HG02885 (cell line): Measurements from ENCODE around the gene DAP3.
A peak's percentile ranks its signal among the peaks of the same experiment; 100 is the strongest.
"Not testable (repeated sequence)": the region's sequence is repeated elsewhere in the genome, so short reads cannot be mapped to it uniquely, and the experiment has no call there.

ENCODE experiments used
- ATAC-seq: cut with Tn5 transposase; IDR thresholded peaks from one replicate; pipeline ENCODE4 v1.9.1; 2021; ENCODE audit warnings: mild to moderate bottlenecking; ENCODE audit not compliant: unreplicated experiment, poor library complexity

The DAP3 gene

DNA sequence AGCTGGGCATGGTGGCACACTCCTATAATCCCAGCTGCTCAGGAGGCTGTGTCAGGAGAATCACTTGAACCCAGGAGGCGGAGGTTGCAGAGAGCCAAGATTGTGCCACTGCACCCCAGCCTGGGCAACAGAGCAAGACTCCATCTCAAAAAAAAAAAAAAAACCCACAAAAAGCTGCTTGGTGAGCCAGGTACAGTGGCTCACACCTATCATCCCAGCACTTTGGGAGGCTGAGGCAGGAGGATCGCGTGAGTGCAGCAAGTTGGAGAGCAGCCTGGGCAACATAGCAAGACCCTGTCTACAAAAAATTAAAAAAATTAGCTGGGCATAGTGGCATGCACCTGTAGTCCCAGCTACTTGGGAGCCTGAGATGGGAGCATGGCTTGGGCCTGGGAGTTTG is 26.2 kb downstream of the DAP3 start:
- ATAC-seq = not testable (repeated sequence)

DNA sequence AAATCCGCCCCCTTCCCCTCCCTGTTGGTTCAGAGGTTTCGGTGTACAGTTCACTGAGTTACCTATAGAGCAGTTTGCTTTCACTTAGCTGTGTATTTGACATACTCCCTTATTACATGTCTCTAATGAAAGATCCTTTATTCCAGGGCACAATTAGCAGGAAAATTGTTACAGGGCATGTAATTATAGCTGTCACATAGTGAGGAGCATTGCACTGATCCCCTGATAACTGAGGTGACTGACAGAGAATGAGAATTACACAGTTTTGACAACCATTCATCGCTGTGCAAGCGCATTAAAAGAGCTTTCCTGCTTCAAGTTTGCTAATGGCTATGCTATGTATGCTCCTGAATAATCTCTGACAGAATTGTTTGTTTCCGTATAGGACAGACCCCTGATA is 26.9 kb downstream of the DAP3 start:
- no peak for ATAC-seq

DNA sequence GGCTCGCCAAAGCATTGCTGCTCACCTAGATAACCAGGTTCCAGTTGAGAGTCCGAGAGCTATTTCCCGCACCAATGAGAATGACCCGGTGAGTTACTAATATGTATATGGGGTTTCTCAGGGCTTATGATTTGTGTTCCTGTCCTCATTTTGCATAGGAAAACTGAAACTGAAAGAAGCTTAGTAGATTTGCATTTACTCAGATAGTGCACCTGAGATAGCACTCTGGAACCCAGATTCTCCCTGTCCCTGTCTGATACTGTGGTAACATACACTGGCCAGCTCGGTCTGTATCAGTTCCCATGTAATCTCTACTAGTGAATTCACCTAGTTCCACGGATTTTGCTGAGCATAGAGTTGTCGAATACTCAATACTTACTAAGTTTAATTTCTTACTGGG is 28.1 kb downstream of the DAP3 start:
- ATAC-seq = no peak

DNA sequence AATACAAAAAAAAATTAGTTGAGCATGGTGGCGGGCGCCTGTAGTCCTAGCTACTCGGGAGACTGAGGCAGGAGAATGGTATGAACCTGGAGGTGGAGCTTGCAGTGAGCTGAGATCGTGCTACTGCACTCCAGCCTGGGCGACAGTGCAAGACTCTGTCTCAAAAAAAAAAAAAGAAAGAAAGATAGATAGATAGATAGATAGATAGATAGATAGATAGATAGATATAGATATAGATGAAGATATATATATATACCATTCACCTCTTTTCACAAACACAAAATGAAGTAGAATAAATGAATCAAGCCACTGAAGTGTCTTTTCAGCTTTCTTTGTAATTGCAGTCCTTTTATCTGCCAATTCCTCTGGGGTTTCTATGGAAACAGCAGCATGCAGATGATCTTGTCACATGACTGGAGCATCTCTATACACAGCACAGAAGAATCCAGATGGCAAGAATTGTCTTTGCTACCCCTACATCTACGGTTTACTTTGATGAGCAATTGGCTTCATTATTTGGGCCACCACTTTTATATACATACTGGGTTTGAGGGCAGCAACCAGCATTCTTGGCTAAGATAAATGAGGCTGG is 29.7 kb downstream of the DAP3 start:
- ATAC-seq = not testable (repeated sequence)

DNA sequence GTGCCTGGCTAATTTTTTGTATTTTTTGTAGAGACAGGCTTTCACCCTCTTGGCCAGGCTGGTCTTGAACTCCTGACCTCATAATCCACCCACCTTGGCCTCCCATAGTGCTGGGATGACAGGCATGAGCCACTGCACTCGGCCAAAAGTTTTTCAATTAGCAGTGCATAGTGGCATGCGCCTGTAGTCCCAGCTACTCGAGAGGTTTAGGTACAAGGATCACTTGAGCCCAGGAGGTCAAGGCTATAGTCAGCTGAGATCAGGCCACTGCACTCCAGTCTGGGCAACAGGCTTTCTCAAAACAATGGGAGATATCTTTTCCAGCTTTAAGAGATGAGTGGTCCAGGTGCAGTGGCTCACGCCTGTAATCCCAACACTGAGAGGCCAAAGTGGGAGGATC is 30.8 kb downstream of the DAP3 start:
- ATAC-seq = no peak

DNA sequence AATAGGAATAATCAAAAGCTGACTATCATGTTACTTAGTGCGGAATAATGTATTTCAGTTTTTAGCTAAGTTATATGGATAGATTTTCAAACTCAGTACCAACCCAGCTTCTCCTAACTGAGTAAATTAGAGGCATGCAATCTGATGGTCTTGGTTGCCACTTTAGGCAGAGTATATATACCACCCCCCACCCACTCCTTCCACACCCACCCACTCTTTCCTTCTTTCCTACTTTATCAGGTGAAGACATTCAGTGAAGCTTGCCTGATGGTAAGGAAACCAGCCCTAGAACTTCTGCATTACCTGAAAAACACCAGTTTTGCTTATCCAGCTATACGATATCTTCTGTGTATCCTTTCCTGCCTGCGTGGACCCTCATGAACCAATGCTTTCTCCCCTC is 36.3 kb downstream of the DAP3 start:
- no peak for ATAC-seq

DNA sequence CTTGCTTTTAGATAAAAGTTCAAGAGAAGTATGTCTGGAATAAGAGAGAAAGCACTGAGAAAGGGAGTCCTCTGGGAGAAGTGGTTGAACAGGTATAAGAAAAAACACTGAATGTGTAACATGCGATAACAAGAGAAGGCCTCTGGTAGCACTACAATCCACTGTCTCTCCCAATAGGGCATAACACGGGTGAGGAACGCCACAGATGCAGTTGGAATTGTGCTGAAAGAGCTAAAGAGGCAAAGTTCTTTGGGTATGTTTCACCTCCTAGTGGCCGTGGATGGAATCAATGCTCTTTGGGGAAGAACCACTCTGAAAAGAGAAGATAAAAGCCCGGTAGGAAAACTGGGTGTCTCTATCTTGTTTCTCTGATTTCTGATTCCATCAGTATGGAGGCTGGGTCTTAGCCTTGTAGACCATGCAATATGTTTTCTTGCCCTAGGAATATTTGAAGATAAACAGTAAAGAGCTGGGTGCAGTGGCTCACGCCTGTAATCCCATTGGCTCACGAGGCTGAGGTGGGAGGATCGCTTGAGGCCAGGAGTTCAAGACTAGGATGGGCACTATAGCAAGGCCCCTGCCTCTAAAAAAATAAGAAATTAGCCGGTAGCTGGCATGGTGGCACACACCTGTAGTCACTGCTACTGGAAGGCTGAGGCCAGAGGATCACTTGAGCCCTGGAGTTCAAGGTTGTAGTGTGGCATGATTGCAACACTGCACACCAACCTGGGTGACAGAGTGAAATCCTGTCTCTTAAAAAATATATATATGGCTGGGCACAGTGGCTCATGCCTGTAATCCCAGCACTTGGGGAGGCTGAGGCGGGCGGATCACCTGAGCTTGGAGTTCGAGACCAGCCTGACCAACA is 40.4 kb downstream of the DAP3 start:
- no peak for ATAC-seq

DNA sequence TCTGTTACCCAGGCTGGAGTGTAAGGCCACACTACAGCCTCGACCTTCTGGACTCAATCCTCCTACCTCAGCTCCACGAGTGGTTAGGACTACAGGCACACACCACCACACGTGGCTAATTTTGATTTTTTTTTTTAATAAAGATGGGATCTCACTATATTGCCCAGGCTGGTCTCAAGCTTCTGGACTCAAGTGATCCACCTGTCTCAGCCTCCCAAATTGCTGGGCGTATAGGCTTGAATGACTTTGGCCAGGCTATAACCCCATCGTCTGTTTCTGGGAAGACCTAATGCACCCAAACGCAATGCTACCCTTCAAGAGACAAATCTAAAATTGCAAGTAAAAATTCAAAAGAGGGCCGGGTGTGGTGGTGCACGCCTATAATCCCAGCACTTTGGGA is 52.1 kb downstream of the DAP3 start:
- ATAC-seq = no peak

DNA sequence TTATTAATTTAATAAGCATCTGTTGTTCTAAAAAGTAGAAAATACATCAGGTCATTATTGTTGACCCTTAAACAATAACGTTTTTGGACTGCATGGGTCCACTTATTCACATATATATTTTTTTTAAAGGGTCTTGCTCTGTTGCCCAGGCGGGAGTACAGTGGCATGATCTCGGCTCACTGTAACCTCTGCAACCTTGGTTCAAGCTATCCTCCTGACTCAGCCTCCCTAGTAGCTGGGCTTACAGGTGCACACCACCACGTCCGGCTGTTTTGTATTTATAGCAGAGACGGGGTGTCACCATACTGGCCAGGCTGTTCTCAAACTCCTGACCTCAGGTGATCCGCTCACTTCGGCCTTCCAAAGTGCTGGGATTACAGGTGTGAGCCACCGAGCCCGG is 53.0 kb downstream of the DAP3 start:
- no peak for ATAC-seq

DNA sequence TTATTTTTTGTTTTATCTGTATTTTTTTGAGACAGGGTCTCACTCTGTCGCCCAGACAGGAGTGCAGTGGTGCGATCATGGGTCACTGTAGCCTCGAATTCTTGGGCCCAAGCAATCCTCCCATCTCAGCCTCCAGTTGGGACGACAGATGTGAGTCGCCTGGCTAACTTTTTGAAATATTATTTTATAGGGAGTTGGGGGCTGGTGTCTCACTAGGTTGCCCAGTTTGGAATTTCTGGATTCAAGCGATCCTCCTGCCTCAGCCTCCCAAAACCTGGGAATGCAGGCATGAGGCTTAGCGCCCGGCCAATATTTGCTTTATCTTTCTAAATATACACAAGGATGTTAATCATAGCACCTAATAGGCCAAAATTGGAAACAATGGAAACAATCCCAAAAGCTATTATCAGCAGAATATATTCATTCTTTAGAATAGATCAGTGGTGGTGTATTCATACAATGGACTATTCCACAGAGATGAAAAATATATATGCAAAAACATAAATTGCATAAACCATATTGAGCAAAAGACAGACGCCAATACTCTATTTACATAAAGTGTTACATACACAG is 55.9 kb downstream of the DAP3 start:
- ATAC-seq = no peak

DNA sequence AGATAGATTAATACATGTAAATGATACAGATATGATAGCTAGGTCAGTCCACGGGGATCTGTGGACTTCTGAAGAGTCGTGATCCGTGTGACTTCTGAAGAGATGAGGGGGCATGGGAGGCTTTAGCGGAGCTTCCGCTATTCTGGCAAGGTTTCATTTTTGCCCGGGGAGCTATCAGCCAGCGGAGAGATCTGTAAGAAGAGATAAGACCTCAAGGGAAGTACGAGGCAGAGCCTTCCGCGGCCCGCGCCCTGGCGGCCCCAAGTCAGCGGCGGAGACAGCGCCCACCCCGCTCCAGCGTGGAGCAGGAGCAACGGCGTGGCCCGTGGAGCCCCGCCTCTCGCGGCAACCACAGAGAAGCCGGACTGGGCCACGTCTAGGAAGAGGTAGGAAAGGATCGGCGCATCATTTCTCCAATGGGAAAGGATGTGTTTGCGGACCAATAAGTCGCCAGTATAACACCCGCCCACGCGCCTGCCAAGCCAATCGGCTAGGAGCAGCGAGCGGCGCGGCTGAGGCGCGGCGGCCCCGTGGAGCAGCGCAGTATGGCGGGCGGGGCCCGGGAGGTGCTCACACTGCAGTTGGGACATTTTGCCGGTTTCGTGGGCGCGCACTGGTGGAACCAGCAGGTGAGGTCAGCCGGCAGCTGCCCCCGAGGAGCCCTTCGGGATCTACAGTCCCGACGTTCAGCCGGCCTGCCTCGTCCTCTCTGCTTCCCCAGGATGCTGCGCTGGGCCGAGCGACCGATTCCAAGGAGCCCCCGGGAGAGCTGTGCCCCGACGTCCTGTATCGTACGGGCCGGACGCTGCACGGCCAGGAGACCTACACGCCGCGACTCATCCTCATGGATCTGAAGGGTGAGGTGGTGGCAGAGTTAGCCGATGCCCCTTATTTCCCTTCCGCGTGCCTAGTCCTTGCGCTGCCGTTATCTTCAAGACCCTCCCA is 56.7 kb downstream of the DAP3 start:
- ATAC-seq = peak; percentile 90

DNA sequence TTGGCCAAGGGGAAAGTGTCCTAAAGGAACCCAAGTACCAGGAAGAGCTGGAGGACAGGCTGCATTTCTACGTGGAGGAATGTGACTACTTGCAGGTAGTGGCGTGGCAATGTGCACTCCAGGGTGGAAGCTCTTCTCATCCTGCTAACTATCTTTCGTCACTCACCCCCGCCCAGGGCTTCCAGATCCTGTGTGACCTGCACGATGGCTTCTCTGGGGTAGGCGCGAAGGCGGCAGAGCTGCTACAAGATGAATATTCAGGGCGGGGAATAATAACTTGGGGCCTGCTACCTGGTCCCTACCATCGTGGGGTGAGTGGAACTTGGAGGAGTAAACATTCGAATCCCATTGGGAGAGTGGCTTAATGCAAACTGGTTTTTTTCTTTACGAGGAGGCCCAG is 58.7 kb downstream of the DAP3 start:
- ATAC-seq = not testable (repeated sequence)

DNA sequence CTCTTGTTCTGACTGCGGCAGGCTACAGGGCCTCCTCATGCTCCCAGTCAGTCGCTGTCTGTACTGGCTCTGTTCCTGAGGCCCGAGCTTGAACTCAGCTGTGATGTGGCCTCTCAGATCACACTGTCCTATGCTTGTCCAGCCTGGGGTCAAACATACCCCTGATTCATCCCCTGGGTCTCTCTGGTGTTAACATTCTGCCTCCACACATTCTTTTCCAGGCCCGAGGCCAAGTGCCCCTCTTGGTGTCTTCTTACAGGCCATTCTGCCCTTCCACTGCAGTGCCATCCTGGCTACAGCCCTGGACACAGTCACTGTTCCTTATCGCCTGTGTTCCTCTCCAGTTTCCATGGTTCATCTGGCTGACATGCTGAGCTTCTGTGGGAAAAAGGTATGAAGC is 59.2 kb downstream of the DAP3 start:
- not testable (repeated sequence) for ATAC-seq

DNA sequence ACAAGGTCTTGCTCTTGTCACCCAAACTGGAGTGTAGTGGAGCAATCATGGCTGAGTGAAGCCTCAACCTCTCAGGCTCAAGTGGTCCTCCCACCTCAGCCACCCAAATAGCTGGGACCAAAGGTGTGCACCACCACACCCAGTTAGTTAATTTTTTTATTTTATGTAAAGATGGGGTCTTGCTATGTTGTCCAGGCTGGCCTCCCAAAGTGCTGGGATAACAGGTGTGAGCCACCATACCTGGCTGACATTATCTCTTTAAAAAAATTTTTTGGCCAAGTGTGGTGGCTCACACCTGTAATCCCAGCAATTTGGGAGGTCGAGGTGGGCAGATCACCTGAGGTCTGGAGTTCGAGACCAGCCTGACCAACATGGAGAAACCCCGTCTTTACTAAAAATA is 70.1 kb downstream of the DAP3 start:
- not testable (repeated sequence) for ATAC-seq

DNA sequence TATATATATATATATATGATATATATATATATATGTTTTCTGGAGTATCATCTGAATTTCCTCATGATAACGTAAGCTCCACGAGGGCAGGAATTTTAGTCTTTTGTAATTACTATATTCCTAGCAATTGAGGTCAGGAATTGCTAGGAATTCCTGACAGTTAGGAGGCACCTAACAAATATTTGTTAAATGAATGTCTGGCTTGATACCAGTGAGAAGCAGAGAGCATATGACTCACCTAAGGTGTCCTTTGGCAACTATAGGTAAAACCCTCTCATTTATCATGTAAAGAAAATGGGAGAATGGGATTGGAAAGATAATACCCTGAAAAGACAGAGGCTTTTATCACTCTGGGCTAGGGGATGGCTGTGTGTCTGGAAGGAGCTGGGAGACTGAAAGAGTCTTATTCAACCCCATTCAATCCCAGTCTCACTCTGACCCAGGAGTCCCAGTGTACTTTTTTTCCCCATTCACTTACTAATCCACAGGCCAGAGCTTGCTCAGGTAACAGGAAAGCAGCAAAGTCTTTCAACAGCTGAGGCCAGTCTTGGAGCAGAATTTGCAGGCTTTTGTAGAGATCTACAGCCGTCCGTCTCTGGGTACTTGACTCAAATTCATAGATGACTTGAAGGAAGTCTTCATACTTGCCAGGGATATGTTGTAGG is 71.2 kb downstream of the DAP3 start:
- ATAC-seq = no peak

DNA sequence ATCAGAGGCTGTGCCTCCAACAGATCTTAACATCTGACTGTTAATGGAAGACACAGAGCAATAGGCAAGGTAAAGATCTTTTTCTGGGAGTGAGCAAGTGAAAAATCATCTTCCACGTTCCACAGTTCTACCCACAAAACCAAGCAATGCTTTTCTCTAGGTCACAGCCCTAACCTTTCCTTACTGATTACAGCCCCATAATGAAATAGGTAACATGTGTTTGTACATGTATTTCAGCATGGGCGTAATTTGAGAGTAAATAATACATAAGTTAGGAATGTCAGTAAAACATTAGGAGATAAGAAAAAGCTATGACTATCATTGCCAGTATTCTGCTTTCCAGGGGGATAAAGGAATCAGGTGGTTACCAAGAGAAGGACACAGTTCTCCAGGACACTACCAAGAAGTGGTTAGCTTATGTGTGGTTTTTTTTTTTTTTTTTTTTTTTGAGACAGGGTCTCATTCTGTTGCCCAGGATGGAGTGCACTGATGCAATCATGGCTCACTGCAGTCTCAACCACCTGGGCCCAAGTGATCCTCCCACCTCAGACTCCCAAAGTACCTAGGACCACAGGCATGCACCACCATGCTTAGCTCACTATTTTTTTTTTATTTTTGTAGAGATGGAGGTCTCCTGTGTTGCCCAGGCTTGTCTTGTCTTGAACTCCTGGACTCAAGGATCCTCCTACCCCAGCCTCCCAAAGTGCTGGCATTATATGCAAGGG is 72.0 kb downstream of the DAP3 start:
- ATAC-seq = no peak

DNA sequence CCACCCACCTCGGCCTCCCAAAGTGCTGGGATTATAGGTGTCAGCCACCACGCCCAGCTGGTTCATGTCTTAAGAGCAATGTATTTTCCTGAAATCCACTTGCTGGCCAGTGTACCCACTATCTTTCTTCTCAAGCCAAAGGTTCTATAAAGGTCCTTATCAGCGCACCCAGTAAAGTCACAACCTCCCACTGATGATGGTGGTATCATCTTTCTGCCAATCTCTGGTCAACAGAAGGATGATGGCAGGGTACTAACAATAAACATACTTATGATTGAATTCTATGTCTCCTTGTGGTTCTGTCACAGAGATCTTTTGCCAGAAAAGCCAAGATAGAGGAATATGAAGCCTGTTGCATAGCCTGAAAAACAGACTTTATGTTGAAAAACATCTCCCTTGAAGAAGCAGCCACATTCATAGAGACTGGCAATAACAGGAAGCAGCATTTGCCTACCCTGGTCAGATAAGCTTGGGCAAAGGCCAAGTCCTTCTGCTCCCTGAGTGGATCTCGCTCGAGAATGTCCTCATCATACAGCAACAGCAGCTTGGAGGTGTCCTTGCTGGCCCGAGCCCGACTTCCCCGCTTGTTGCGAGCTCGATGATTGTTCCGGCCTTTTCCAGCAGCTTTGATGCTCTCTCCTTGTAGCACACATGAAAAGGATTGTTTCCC is 73.0 kb downstream of the DAP3 start:
- no peak for ATAC-seq

DNA sequence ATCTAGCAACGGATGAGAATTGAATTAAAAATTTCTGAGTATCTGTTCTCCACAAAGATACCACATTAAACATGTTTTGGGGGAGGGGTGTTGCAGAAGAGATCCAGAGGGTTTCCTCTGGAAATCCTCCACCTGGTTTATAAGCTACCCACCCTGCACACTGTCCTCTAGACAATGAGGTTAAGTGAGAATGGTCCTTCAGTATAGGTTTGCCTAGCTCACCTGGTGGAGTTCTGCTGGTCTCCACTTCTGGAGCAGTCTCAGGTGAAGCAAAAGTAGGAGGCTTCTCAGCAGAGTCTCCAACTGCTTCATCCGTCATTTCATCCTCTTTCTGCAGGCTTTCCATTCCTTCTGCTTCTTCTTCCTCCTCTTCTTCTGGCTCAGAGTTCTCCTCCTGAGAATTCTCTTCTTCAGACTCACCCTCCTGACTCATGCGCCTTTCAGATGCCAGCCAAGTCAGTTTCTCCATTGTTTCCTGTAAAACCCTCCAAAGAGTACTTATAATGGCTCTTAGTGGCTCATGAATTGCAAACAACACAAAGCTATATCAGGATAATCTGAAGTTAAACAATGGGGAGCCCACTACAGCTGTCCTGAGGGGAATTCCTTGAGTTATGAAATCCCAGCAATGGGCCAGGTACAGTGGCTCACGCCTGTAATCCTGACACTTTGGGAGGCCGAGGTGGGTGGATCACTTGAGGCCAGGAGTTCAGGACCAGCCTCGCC is 74.4 kb downstream of the DAP3 start:
- ATAC-seq = not testable (repeated sequence)
